GM23338 (cell line): ENCODE measurements around the gene KIAA1217.

Experiments
- CREB1 ChIP-seq: fragments of 250-450 bp; sonication (Bioruptor Pico); IDR thresholded peaks from 2 replicates; pipeline ENCODE4 v1.5.0; 2020; ENCODE audit warnings: low read depth, mild to moderate bottlenecking, moderate library complexity
- CTCF ChIP-seq, 2 experiments: fragments of 200-600 bp in 1 of 2; sonication (generic) in 1 of 2; conservative IDR thresholded peaks; 2 replicates each; pipeline versions ENCODE4 v1.5.1 to v1.6.1; 2016 to 2017; ENCODE audit warnings: antibody characterized with exemption in 2 of 2, low read depth in 2 of 2, mild to moderate bottlenecking in 2 of 2, moderate library complexity in 1 of 2
- ETS1 ChIP-seq: IDR thresholded peaks from 2 replicates; pipeline ENCODE4 v1.6.1; 2016; ENCODE audit warnings: antibody characterized with exemption
- EZH2 ChIP-seq: fragments of 200-600 bp; sonication (generic); IDR thresholded peaks from one replicate; pipeline ENCODE4 v1.8.0; 2017; ENCODE audit warnings: antibody characterized with exemption, mild to moderate bottlenecking, low read depth; ENCODE audit not compliant: unreplicated experiment
- EZH2phosphoT487 ChIP-seq: fragments of 200-600 bp; sonication (generic); IDR thresholded peaks from one replicate; pipeline ENCODE4 v1.8.1; 2018; ENCODE audit warnings: antibody characterized with exemption; ENCODE audit not compliant: unreplicated experiment
- JUNB ChIP-seq: IDR thresholded peaks from one replicate; pipeline ENCODE4 v1.6.1; 2016; ENCODE audit warnings: antibody characterized with exemption; ENCODE audit not compliant: unreplicated experiment
- NANOG ChIP-seq: IDR thresholded peaks from 2 replicates; pipeline ENCODE4 v1.6.1; 2016; ENCODE audit warnings: antibody characterized with exemption, borderline replicate concordance
- POLR2AphosphoS5 ChIP-seq: IDR thresholded peaks from 2 replicates; pipeline ENCODE4 v1.6.1; 2016; ENCODE audit warnings: antibody characterized with exemption, low read depth
- REST ChIP-seq: IDR thresholded peaks from one replicate; pipeline ENCODE4 v1.6.1; 2018; ENCODE audit warnings: antibody characterized with exemption; ENCODE audit not compliant: unreplicated experiment
- STAT1 ChIP-seq: IDR thresholded peaks from one replicate; pipeline ENCODE4 v1.6.1; 2016; ENCODE audit warnings: antibody characterized with exemption; ENCODE audit not compliant: unreplicated experiment
- ZNF331 ChIP-seq: fragments of 250-450 bp; sonication (Bioruptor Pico); IDR thresholded peaks from 2 replicates; pipeline ENCODE4 v1.5.0; 2020; ENCODE audit warnings: low read depth, mild to moderate bottlenecking, moderate library complexity

GRCh38 chr10:24528946-24529345 lies 320.0 kb downstream of the KIAA1217 start:
- no peak for TF ChIP-seq JUNB
- no peak for TF ChIP-seq CTCF (conservative IDR thresholded peaks at IDR 0.05; ENCODE audit: low read depth in 2 of 2)
- no peak for TF ChIP-seq POLR2AphosphoS5
- TF ChIP-seq EZH2: no peak
- TF ChIP-seq CREB1 (CRISPR knock-in tag): no peak
- no peak for TF ChIP-seq REST
- TF ChIP-seq EZH2phosphoT487: no peak
- TF ChIP-seq ZNF331: no peak
- TF ChIP-seq NANOG: no peak
- no peak for TF ChIP-seq ETS1
- TF ChIP-seq STAT1: no peak
